Osteoblast (primary cell): ENCODE results near the gene CRY1. TPM values are rescaled to one million over a fixed set of nuclear protein-coding genes. Genes with fewer than 3 reads are reported as not detected.

Experiments used
- DNase-seq: peaks from one replicate; pipeline ENCODE4 v3.0.0; 2011; ENCODE audit warnings: low spot score, mixed read lengths; ENCODE audit not compliant: insufficient read length; ENCODE audit errors: missing footprints
- H2AFZ ChIP-seq: 2 replicates; pipeline ENCODE4 v1.6.0; 2011; ENCODE audit warnings: mild to moderate bottlenecking, low read length
- H3K27ac ChIP-seq: 2 replicates; pipeline ENCODE4 v1.5.1; 2011; ENCODE audit warnings: mild to moderate bottlenecking, low read depth, low read length, moderate library complexity
- H3K27me3 ChIP-seq: 2 replicates; pipeline ENCODE4 v1.6.0; 2012; ENCODE audit warnings: mild to moderate bottlenecking, control low read depth, inconsistent platforms, low read length, moderate library complexity; ENCODE audit not compliant: insufficient read depth
- H3K36me3 ChIP-seq: 2 replicates; pipeline ENCODE4 v1.5.1; 2011; ENCODE audit warnings: mild to moderate bottlenecking, low read length, control low read depth, moderate library complexity; ENCODE audit not compliant: insufficient read depth
- H3K4me1 ChIP-seq: 2 replicates; pipeline ENCODE4 v1.5.1; 2011; ENCODE audit warnings: mild to moderate bottlenecking, low read length, control low read depth, moderate library complexity; ENCODE audit not compliant: insufficient read depth
- H3K4me2 ChIP-seq: 2 replicates; pipeline ENCODE4 v1.6.0; 2011; ENCODE audit warnings: mild to moderate bottlenecking, low read length; ENCODE audit not compliant: insufficient read depth
- H3K4me3 ChIP-seq: fragments of 200-600 bp; sonication (generic); 3 replicates; pipeline ENCODE4 v1.5.1; 2012; ENCODE audit warnings: mild to moderate bottlenecking, low read length, inconsistent platforms; ENCODE audit not compliant: insufficient read depth
- H3K79me2 ChIP-seq: 2 replicates; pipeline ENCODE4 v1.6.0; 2012; ENCODE audit warnings: mild to moderate bottlenecking, low read length, control low read depth, inconsistent platforms; ENCODE audit not compliant: insufficient read depth
- H3K9me3 ChIP-seq: 2 replicates; pipeline ENCODE4 v1.5.1; 2011; ENCODE audit warnings: low read depth, low read length, control low read depth
- H4K20me1 ChIP-seq: 2 replicates; pipeline ENCODE4 v1.6.0; 2012; ENCODE audit warnings: mild to moderate bottlenecking, low read length, control low read depth; ENCODE audit not compliant: insufficient read depth
- total RNA-seq: library from RNA; depleted of rRNA; stranded (reverse); fragments of >200 nt; gene quantifications from 2 replicates; pipeline ENCODE4 v1.2.3, GENCODE V29; 2012
- TF ChIP-seq, protein P1 (sequence below): IDR thresholded peaks from 2 replicates; pipeline ENCODE4 v1.5.1; 2011; ENCODE audit warnings: mild to moderate bottlenecking, low read depth, low read length, moderate library complexity; ENCODE audit errors: extremely low read depth

CRY1 gene
- total RNA-seq, 1 donor = 18.1 TPM

DNA sequence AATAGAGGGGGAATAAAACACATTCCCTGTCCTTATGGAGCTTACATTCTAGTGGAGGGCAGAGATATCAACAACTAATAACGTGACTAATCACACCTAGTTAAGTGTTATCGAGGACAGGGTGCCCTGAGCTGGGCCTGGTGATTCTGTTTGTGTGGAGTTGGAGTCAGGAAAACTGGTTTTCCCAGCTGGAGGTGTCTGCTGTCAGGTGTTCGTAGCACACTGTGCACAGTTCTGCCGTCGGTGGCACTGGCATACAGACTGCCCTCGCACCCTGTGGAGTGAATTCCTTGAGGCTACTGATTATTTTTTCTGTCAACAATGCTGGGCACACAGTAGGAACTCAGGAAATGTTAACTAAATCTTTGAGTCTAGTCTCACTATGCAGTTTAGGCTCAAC, 105.5 kb downstream of the CRY1 start:
- peak overlapping the region; percentile 84 for H3K27ac ChIP-seq
- no peak overlapping the region for H2AFZ ChIP-seq
- H3K9me3 ChIP-seq = no peaks in the 10 kb centered on the region
- H3K4me3 ChIP-seq = peak overlapping the region; percentile 82
- H3K4me1 ChIP-seq = peaks cover 28% of the 10 kb centered on the region
- peak overlapping the region; percentile 91 for H3K4me2 ChIP-seq
- TF ChIP-seq, protein P1, sequence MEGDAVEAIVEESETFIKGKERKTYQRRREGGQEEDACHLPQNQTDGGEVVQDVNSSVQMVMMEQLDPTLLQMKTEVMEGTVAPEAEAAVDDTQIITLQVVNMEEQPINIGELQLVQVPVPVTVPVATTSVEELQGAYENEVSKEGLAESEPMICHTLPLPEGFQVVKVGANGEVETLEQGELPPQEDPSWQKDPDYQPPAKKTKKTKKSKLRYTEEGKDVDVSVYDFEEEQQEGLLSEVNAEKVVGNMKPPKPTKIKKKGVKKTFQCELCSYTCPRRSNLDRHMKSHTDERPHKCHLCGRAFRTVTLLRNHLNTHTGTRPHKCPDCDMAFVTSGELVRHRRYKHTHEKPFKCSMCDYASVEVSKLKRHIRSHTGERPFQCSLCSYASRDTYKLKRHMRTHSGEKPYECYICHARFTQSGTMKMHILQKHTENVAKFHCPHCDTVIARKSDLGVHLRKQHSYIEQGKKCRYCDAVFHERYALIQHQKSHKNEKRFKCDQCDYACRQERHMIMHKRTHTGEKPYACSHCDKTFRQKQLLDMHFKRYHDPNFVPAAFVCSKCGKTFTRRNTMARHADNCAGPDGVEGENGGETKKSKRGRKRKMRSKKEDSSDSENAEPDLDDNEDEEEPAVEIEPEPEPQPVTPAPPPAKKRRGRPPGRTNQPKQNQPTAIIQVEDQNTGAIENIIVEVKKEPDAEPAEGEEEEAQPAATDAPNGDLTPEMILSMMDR = no peak
- H4K20me1 ChIP-seq = no peaks in the 10 kb centered on the region
- no peaks in the 10 kb centered on the region for H3K36me3 ChIP-seq
- no peak for DNase-seq
- peaks cover 15% of the 10 kb centered on the region for H3K79me2 ChIP-seq
- no peaks in the 10 kb centered on the region for H3K27me3 ChIP-seq

DNA sequence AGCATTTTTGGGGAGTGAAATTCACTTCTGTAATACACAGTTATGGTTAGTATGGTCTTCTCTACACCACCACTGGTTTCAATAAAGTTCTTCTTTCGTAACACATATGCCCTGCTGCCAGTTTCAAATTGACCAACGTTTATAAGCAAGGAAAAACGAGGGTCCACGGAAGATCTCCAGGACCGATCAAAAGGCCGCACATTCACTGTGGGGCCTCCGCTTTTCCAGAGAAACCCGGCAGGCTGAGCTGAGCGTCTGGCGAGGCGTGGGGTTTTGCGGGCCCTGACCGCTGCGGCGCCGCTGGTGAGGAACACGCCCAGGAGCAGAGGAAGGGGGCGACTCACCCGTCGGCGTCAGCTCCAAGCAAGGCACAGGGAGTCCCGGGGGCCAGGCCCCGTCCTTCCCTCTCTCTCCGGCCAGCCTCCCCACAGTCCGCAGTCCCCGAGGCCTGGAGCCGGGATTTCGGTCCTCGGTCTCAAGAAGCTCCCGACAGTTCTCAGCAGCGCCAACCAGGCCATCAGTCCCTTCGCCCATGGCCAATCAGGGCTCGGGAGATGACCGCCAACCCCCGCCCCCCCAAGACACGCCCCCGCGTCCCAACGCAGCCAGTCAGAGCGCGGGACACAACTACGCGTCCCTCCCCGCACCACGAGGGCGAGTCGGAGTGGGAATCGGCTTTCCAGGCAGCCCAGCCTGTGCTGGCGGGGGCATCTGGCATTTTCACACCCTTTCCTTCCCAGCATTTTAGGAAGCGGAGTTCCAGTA, 106.5 kb downstream of the CRY1 start, which contains the start of gene MTERF2:
TSS of gene MTERF2 (minus strand) at position 522 of the 765 bp plus-strand sequence. CDS start 8,432 bp downstream, outside the sequence.
- peaks cover 28% of the 10 kb centered on the region for H3K4me1 ChIP-seq
- TF ChIP-seq, protein P1 = no peak
- H3K9me3 ChIP-seq = no peaks in the 10 kb centered on the region
- H3K27ac ChIP-seq = peak within 1 kb of the TSS; percentile 84
- peaks cover 15% of the 10 kb centered on the region for H3K79me2 ChIP-seq
- peak within 1 kb of the TSS; percentile 82 for H3K4me3 ChIP-seq
- peak within 1 kb of the TSS; percentile 91 for H3K4me2 ChIP-seq
- no peaks in the 10 kb centered on the region for H3K27me3 ChIP-seq
- H3K36me3 ChIP-seq = no peaks in the 10 kb centered on the region
- peak within 1 kb of the TSS; percentile 80 for H2AFZ ChIP-seq
- no peaks in the 10 kb centered on the region for H4K20me1 ChIP-seq
- peak; percentile 95 for DNase-seq

DNA sequence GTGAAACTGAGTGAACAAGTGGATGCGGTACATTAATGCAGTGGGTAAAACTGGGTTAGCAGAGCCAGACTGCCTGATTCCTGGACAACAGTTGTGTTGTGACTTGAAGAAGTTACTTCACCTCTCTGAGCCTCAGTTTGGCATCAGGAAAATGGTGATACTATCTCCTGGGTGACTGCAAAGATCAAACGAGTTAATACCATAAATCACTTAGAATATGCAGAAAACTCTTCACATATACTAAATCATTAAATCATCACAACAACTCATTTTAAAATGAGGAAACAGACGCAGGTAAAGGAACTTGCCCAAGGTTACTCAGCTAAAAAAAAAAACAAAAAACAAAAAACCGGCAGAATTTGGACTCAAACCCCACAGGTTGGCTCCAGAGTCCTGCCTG, 107.2 kb downstream of the CRY1 start:
- H2AFZ ChIP-seq = no peak overlapping the region
- TF ChIP-seq, protein P1 = no peak

DNA sequence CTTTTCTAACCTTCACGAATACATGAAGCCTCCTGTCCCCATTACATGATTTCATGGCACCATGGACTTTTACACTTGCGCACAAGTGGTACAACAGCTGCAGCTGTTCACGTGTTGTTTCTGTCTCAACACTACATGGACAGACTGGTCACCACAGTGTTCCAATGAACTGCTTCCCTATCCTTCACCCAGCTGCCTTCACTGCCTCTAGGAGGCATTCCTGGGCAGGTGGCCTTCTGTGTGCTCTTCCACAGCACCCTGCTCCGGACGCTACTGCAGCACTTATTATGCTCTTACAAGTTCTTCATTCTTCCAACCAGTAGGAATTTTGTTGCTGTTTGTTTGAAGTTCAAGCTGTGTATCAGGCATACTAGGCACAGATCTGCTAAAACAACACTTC, 107.9 kb downstream of the CRY1 start:
- no peaks in the 10 kb centered on the region for H4K20me1 ChIP-seq
- no peaks in the 10 kb centered on the region for H3K9me3 ChIP-seq
- H3K79me2 ChIP-seq = peaks cover 15% of the 10 kb centered on the region
- peak overlapping the region; percentile 91 for H3K4me2 ChIP-seq
- no peak overlapping the region for H3K27ac ChIP-seq
- DNase-seq = no peak
- no peak overlapping the region for H2AFZ ChIP-seq
- H3K4me1 ChIP-seq = peaks cover 28% of the 10 kb centered on the region
- no peaks in the 10 kb centered on the region for H3K36me3 ChIP-seq
- no peaks in the 10 kb centered on the region for H3K27me3 ChIP-seq
- TF ChIP-seq, protein P1 = no peak
- no peak overlapping the region for H3K4me3 ChIP-seq

More for the DNA sequence above, 107.2 kb downstream of the CRY1 start:
- Histone ChIP-seq H3K4me3 (peak overlapping the region; percentile 82), H3K9me3 (no peaks in the 10 kb centered on the region), H3K79me2 (peaks cover 15% of the 10 kb centered on the region), H3K27me3 (no peaks in the 10 kb centered on the region), H3K36me3 (no peaks in the 10 kb centered on the region), H3K4me1 (peaks cover 28% of the 10 kb centered on the region), H3K27ac (peak overlapping the region; percentile 84), H3K4me2 (peak overlapping the region; percentile 91), H4K20me1 (no peaks in the 10 kb centered on the region)
- DNase-seq = no peak
